VCaP (cell line): ENCODE measurements around the gene AKAP6.

Source experiments
- H3K27ac ChIP-seq: fragments of 450-650 bp; 2 replicates; pipeline ENCODE4 v1.5.1; 2017
- CTCF ChIP-seq: fragments of 450-650 bp; conservative IDR thresholded peaks from 2 replicates; pipeline ENCODE4 v1.5.1; 2017; ENCODE audit warnings: mild to moderate bottlenecking, moderate library complexity

Gene AKAP6

GRCh38 chr14:32602699-32603098 is 273.6 kb downstream of the AKAP6 start:
- TF ChIP-seq CTCF: no peak

GRCh38 chr14:32603992-32604565 is 275.0 kb downstream of the AKAP6 start:
- no peak overlapping the region for H3K27ac ChIP-seq
- TF ChIP-seq CTCF: no peak

More at GRCh38 chr14:32602699-32603098, 273.6 kb downstream of the AKAP6 start:
- no peak overlapping the region for H3K27ac ChIP-seq

GRCh38 chr14:32606301-32606700 is 277.2 kb downstream of the AKAP6 start:
- no peak overlapping the region for H3K27ac ChIP-seq
- no peak for TF ChIP-seq CTCF

GRCh38 chr14:32607399-32607798 is 278.3 kb downstream of the AKAP6 start:
- no peak overlapping the region for H3K27ac ChIP-seq
- no peak for TF ChIP-seq CTCF

- no peak overlapping the region for H3K27ac ChIP-seq
- no peak for TF ChIP-seq CTCF
These were observed 279.8 kb downstream of the AKAP6 start for GRCh38 chr14:32608857-32609256.

GRCh38 chr14:32609388-32609787 is 280.3 kb downstream of the AKAP6 start:
- no peak overlapping the region for H3K27ac ChIP-seq
- no peak for TF ChIP-seq CTCF

- no peak for TF ChIP-seq CTCF
- H3K27ac ChIP-seq: no peak overlapping the region
These were observed 282.7 kb downstream of the AKAP6 start for GRCh38 chr14:32611752-32612151.

- no peak for TF ChIP-seq CTCF
- no peak overlapping the region for H3K27ac ChIP-seq
These were observed 289.9 kb downstream of the AKAP6 start for GRCh38 chr14:32618991-32619390.
